Thymus (tissue), 11 donors: ENCODE results near the gene SLC35F3. TPM values are rescaled to one million over a fixed set of nuclear protein-coding genes. Genes with fewer than 3 reads are reported as not detected.

Source experiments
- DNase-seq, 9 donors: peaks; one replicate each; pipeline ENCODE4 v3.0.0-alpha.2; 2013; ENCODE audit warnings: low spot score in 9 of 9, low read depth in 6 of 9, missing footprints in 1 of 9
- H3K27ac ChIP-seq, 2 donors: one replicate each; pipeline ENCODE4 v1.5.1; 2013; ENCODE audit warnings: control low read depth in 1 of 2, low read depth in 1 of 2, low read length in 1 of 2, mild to moderate bottlenecking in 1 of 2, moderate library complexity in 1 of 2
- H3K27me3 ChIP-seq, 2 donors: one replicate each; pipeline ENCODE4 v1.5.1; 2013; ENCODE audit warnings: low read length in 1 of 2; ENCODE audit not compliant: control insufficient read depth in 2 of 2, insufficient read depth in 1 of 2
- H3K36me3 ChIP-seq, 2 donors: one replicate each; pipeline ENCODE4 v1.5.1; 2013; ENCODE audit warnings: low read length in 1 of 2, mild to moderate bottlenecking in 1 of 2, moderate library complexity in 1 of 2; ENCODE audit not compliant: control insufficient read depth in 2 of 2, insufficient read depth in 2 of 2
- H3K4me1 ChIP-seq, 2 donors: one replicate each; pipeline ENCODE4 v1.5.1; 2013; ENCODE audit warnings: low read length in 2 of 2; ENCODE audit not compliant: control insufficient read depth in 2 of 2, insufficient read depth in 2 of 2
- H3K4me3 ChIP-seq, 2 donors: one replicate each; pipeline ENCODE4 v1.5.1; 2013; ENCODE audit warnings: low read length in 2 of 2, control low read depth in 1 of 2, mild to moderate bottlenecking in 1 of 2
- H3K9me3 ChIP-seq, 2 donors: one replicate each; pipeline ENCODE4 v1.5.1; 2013; ENCODE audit warnings: low read length in 1 of 2, mild to moderate bottlenecking in 1 of 2; ENCODE audit not compliant: control insufficient read depth in 2 of 2, insufficient read depth in 1 of 2
- WGBS: extraction: QIAGEN DNeasy Blood & Tissue Kit; methylation state at CpG from one replicate; pipeline ENCODE4 v1.1.7; 2013; 5-methylcytosine and 5-hydroxymethylcytosine counted together
- polyA plus RNA-seq: library from polyadenylated mRNA; stranded (reverse); fragments of 200-250 nt; gene quantifications from one replicate; pipeline ENCODE4 v1.2.3, GENCODE V29; 2013
- total RNA-seq: library from RNA; stranded (reverse); fragments of 120-200 nt; gene quantifications from one replicate; pipeline ENCODE4 v1.2.4, GENCODE V29; 2013
- donor health status: healthy.

Gene SLC35F3
- total and polyA plus RNA-seq, 2 donors: 1.9 to 3.2 TPM

GRCh38 chr1:234019387-234019786 is 114.9 kb downstream of the SLC35F3 start:
- no peak overlapping the region for H3K27ac ChIP-seq
- no peaks in the 10 kb centered on the region for H3K4me1 ChIP-seq
- no peaks in the 10 kb centered on the region for H3K36me3 ChIP-seq
- H3K4me3 ChIP-seq: no peak overlapping the region
- no peak for DNase-seq
- 99% methylated on average over 2 of the region's 2 CpGs for WGBS
- no peaks in the 10 kb centered on the region for H3K9me3 ChIP-seq
- H3K27me3 ChIP-seq: no peaks in the 10 kb centered on the region

GRCh38 chr1:234022302-234022701 is 117.8 kb downstream of the SLC35F3 start:
- no peaks in the 10 kb centered on the region for H3K27me3 ChIP-seq

DNA sequence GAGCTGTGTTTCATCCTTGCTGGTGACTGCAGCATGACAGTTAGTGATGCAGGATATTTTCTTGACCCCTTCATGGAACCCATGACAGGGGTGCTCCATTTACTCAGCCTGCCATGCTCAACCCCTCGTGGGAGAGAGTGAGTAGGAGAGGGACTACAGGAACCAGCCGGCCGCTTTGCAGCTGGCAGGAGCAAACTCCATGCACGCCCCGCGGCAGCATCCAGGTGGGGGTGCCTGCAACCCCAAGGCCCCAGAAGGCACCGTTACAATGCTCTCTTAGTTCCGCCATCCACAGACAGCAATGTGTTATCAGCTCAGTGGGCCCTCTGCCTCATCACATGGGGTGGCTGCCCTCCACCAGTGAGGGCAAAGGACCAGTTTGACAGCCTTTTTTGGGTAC is 135.1 kb downstream of the SLC35F3 start:
- no peaks in the 10 kb centered on the region for H3K9me3 ChIP-seq
- WGBS: 96% methylated on average over 8 of the region's 8 CpGs
- H3K4me1 ChIP-seq: no peaks in the 10 kb centered on the region
- H3K27ac ChIP-seq: no peak overlapping the region
- no peaks in the 10 kb centered on the region for H3K27me3 ChIP-seq
- H3K4me3 ChIP-seq: no peak overlapping the region
- H3K36me3 ChIP-seq: no peaks in the 10 kb centered on the region
- no peak for DNase-seq

More at GRCh38 chr1:234022302-234022701, 117.8 kb downstream of the SLC35F3 start:
- WGBS: 99% methylated on average over 2 of the region's 2 CpGs
- no peaks in the 10 kb centered on the region for H3K36me3 ChIP-seq
- no peak for DNase-seq
- H3K4me3 ChIP-seq: no peak overlapping the region
- no peaks in the 10 kb centered on the region for H3K9me3 ChIP-seq
- H3K4me1 ChIP-seq: no peaks in the 10 kb centered on the region
- no peak overlapping the region for H3K27ac ChIP-seq

- Histone ChIP-seq H3K4me3 (no peak overlapping the region), H3K27ac (no peak overlapping the region), H3K36me3 (no peaks in the 10 kb centered on the region), H3K9me3 (no peaks in the 10 kb centered on the region), H3K27me3 (no peaks in the 10 kb centered on the region), H3K4me1 (no peaks in the 10 kb centered on the region)
- DNase-seq: peak in 1 of 9 donors; percentile 2
- 84% methylated on average over 9 of the region's 9 CpGs for WGBS
These were observed 136.2 kb downstream of the SLC35F3 start for GRCh38 chr1:234040446-234041317.

DNA sequence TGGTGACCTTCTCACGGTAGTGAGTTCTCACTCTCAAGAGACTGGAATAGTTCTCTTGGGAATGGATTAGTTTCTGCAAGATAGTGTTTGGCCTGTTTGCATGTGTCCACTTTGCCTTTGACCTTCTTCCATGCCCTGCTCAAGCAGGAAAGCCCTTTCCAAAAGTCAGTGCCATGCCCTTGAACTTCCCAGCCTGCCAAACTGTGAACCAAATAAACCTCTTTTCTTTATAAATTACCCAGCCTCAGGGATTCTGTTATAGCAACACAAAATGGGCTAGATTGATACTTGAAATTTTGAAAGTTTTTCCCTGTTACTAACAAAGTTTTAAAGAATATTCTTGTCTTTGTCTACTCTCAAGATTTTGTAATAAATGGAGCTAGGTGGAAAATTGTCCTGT is 139.6 kb downstream of the SLC35F3 start:
- Histone ChIP-seq H3K9me3 (no peaks in the 10 kb centered on the region), H3K4me3 (no peak overlapping the region), H3K36me3 (no peaks in the 10 kb centered on the region), H3K27ac (no peak overlapping the region), H3K4me1 (no peaks in the 10 kb centered on the region), H3K27me3 (no peaks in the 10 kb centered on the region)
- DNase-seq: no peak
- WGBS: 98% methylated on average over 1 of the region's 1 CpG

DNA sequence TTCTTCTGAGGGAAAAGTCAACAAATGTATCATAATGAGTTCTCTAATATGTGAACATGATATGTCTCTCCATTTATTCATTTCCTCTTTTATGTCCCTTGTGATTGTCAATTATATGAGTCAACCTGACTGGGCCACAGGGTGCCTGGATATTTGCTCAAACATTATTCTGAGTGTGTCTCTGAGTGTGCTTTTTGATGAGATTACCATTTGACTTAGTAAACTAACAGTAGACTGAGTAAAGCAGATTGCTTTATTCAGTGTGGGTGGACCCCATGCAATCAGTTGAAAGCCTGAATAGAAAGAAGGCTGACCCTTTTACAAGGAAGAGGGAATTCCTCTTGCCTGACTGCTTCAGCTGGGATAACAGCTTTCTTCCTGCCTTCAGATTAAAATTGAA is 142.6 kb downstream of the SLC35F3 start:
- Histone ChIP-seq H3K36me3 (no peaks in the 10 kb centered on the region), H3K4me3 (no peak overlapping the region), H3K27me3 (no peaks in the 10 kb centered on the region), H3K27ac (no peak overlapping the region), H3K9me3 (no peaks in the 10 kb centered on the region), H3K4me1 (no peaks in the 10 kb centered on the region)
- no peak for DNase-seq

GRCh38 chr1:234062166-234062565 is 157.7 kb downstream of the SLC35F3 start:
- no peak overlapping the region for H3K27ac ChIP-seq
- WGBS: 64% methylated on average over 3 of the region's 3 CpGs
- no peak overlapping the region for H3K4me3 ChIP-seq
- no peaks in the 10 kb centered on the region for H3K4me1 ChIP-seq
- H3K9me3 ChIP-seq: no peaks in the 10 kb centered on the region
- DNase-seq: no peak
- H3K36me3 ChIP-seq: no peaks in the 10 kb centered on the region
- no peaks in the 10 kb centered on the region for H3K27me3 ChIP-seq

DNA sequence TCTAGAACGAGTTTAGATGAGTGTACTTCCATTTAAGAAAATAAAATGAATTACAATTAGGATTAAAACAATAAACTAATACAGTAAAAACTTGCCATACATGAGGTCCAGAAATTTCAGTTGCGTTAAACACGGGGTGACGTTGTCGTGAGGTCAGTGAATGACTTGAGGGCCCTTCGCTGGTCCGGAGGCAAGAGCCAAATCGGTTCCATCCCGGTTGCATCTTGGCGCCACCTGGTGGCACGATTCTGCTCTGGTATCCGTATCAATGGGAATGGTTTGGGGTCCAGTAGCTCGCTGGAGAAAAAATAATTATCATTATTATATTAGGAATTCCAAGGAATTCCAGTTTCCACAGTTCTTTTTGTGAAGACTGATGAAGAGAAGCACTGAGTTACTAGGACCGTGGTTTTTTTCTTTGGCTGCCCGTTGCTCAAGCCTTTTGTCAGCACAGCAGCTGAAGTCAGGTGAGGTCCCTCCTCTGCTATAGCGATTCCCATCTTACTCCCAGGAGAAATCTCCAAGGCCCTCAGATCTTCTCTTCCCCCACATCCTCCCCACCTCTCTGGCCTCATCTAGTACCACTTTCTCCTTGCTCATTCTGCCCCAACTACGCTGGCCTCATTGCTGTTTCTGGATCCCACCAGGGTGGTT is 161.4 kb downstream of the SLC35F3 start:
- peak in 7 of 9 donors; percentile 8 to 55 (median 29) for DNase-seq
- H3K27me3 ChIP-seq: no peaks in the 10 kb centered on the region
- no peaks in the 10 kb centered on the region for H3K4me1 ChIP-seq
- no peak overlapping the region for H3K4me3 ChIP-seq
- no peaks in the 10 kb centered on the region for H3K9me3 ChIP-seq
- H3K27ac ChIP-seq: no peak overlapping the region
- no peaks in the 10 kb centered on the region for H3K36me3 ChIP-seq
- WGBS: 33% methylated on average over 17 of the region's 17 CpGs

DNA sequence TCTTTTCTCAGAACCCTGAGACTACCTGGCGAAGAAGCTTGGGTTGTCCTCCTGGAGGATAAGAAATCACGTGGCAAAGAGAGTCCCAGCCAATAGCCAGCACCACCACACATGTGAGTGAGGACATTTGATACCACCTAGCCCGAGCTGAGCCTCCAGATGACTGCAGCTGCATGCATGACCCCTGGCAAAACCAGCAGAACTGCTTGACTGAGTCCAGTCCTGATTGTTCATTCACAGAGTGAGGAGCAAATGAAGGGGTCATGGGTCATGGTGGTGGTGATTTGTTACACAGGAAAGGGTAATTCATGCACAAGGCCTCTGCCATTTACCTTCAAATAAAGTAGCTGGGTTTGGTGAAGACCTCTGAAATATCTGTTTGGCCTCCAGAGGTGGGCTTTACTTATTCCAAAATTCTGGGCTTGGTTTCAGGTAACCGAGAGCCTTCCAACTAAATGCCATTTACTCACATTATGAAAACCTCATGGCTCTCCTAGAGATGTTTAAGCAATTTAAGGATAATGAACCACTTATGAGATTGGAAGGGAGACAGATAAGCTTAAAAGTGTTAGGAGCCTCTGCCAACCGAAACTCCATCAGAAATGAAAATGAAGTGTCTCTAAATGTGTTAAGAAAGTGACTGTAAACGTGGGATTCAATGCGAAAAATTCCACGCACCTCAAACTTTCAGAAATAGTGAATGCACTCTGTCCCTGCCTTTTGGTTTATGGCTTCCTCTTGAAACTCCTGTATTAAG is 163.3 kb downstream of the SLC35F3 start:
- no peaks in the 10 kb centered on the region for H3K27me3 ChIP-seq
- 94% methylated on average over 8 of the region's 8 CpGs for WGBS
- H3K4me3 ChIP-seq: no peak overlapping the region
- H3K9me3 ChIP-seq: no peaks in the 10 kb centered on the region
- DNase-seq: no peak
- H3K4me1 ChIP-seq: no peaks in the 10 kb centered on the region
- H3K27ac ChIP-seq: no peak overlapping the region
- H3K36me3 ChIP-seq: no peaks in the 10 kb centered on the region
